SH-SY5Y (cell line): ENCODE measurements around the gene SMLR1.

ENCODE experiments used
- GATA2 ChIP-seq: IDR thresholded peaks from 2 replicates; pipeline ENCODE4 v1.6.1; 2011; ENCODE audit warnings: mild to moderate bottlenecking, low read depth, low read length
- GATA3 ChIP-seq: IDR thresholded peaks from 2 replicates; pipeline ENCODE4 v1.6.1; 2011; ENCODE audit warnings: low read depth, mild to moderate bottlenecking, low read length, moderate library complexity

DNA sequence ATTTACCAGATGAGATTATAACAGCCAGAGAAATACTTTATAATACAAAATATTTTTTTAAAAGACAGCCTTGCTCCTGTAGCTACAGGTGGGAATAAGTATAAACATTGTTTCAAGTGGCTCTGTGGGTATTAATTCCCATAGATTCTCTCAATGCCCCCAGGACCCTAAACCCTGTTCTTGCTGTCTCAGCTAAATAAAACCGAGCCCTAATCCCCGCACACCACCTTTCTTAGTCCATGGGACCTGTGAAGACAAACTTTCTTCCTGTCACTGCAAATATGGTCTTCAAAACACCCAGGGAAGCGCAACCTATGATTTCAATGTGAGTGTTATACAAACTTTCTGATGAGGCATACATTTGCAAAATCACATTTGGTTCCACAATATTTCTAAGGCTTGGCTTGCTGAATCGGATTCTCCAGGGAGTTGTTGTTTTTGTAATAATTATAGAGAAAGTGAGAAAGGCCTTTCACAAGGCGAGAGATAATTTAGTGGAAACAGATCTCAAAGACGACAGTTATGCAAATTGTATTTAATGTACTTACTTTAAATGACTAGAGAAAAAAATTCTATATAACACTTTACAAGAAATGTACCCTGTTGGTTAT is 11.1 kb downstream of the SMLR1 start:
- no peak for TF ChIP-seq GATA3
- no peak for TF ChIP-seq GATA2
